OCI-LY7 (cell line): Measurements from ENCODE around the gene TBL1XR1. TPM values are rescaled to one million over a fixed set of nuclear protein-coding genes. Genes with fewer than 3 reads are reported as not detected.
A peak's percentile ranks its signal among the peaks of the same experiment; 100 is the strongest.

Experiments used
- BruUV-seq: library from RNA; stranded (reverse); fragments of 400-500 nt; replicated peaks from 2 replicates; lab custom pipeline; 2021; lab: Mats Ljungman, UMichigan
- CTCF ChIA-PET: fragments of 300-600 bp; sonication (Branson Sonifier 250); formaldehyde crosslinking; loops from one replicate; lab custom pipeline; 2022; ENCODE audit warnings: antibody characterized with exemption; ENCODE audit not compliant: unreplicated experiment; lab: Charles Lee
- POLR2A ChIA-PET: fragments of 300-600 bp; sonication (Branson Sonifier 250); formaldehyde crosslinking; loops from one replicate; lab custom pipeline; 2022; ENCODE audit warnings: antibody characterized with exemption; lab: Charles Lee
- DNase-seq: peaks from one replicate; pipeline ENCODE4 v3.0.0-alpha.2; 2015; ENCODE audit warnings: low spot score
- H2AFZ ChIP-seq: fragments of 200-600 bp; sonication (generic), shearing (Covaris generic); 2 replicates; pipeline ENCODE4 v1.6.1; 2014; ENCODE audit warnings: mild to moderate bottlenecking, antibody characterized with exemption, low read length, moderate library complexity
- H3K27ac ChIP-seq: fragments of 200-600 bp; sonication (generic); 2 replicates; pipeline ENCODE4 v1.5.1; 2014; ENCODE audit warnings: mixed run types, low read depth, mild to moderate bottlenecking, moderate library complexity, low read length, inconsistent platforms; ENCODE audit not compliant: poor library complexity, severe bottlenecking
- H3K36me3 ChIP-seq: fragments of 200-600 bp; sonication (generic); 2 replicates; pipeline ENCODE4 v1.6.1; 2014; ENCODE audit warnings: mild to moderate bottlenecking, antibody characterized with exemption, low read length, moderate library complexity, mixed read lengths; ENCODE audit not compliant: insufficient read depth
- H3K4me1 ChIP-seq: fragments of 200-600 bp; sonication (generic); 2 replicates; pipeline ENCODE4 v1.5.1; 2014; ENCODE audit warnings: mild to moderate bottlenecking, low read length; ENCODE audit not compliant: insufficient read depth, poor library complexity, severe bottlenecking
- H3K4me2 ChIP-seq: fragments of 200-600 bp; sonication (generic); 2 replicates; pipeline ENCODE4 v1.6.1; 2014; ENCODE audit warnings: mild to moderate bottlenecking, low read length
- H3K4me3 ChIP-seq: fragments of 200-600 bp; sonication (generic); 2 replicates; pipeline ENCODE4 v1.5.1; 2014; ENCODE audit warnings: mild to moderate bottlenecking, low read depth, low read length; ENCODE audit not compliant: poor library complexity, severe bottlenecking
- H3K79me2 ChIP-seq: fragments of 200-600 bp; sonication (generic); 2 replicates; pipeline ENCODE4 v1.6.1; 2016; ENCODE audit warnings: low read depth, mild to moderate bottlenecking, low read length, moderate library complexity, mixed read lengths; ENCODE audit not compliant: insufficient read depth
- H3K9me2 ChIP-seq: fragments of 200-600 bp; sonication (generic); 2 replicates; pipeline ENCODE4 v1.6.1; 2016; ENCODE audit warnings: mild to moderate bottlenecking, low read length, mixed read lengths; ENCODE audit not compliant: insufficient read depth
- H3K9me3 ChIP-seq: fragments of 200-600 bp; sonication (generic); 2 replicates; pipeline ENCODE4 v1.6.1; 2014; ENCODE audit warnings: mild to moderate bottlenecking, mixed run types, low read length, mixed read lengths
- H4K20me1 ChIP-seq: fragments of 200-600 bp; sonication (generic); 2 replicates; pipeline ENCODE4 v1.6.1; 2014; ENCODE audit warnings: mild to moderate bottlenecking, antibody characterized with exemption, low read length, moderate library complexity, mixed read lengths; ENCODE audit not compliant: insufficient read depth
- CTCF ChIP-seq: fragments of 200-600 bp; sonication (generic); conservative IDR thresholded peaks from 2 replicates; pipeline ENCODE4 v1.5.1; 2014; ENCODE audit warnings: mild to moderate bottlenecking, antibody characterized with exemption, low read length, moderate library complexity, mixed read lengths
- EZH2phosphoT487 ChIP-seq: fragments of 200-600 bp; sonication (generic); IDR thresholded peaks from 2 replicates; pipeline ENCODE4 v1.6.1; 2018; ENCODE audit warnings: low read depth, borderline replicate concordance, mild to moderate bottlenecking, mixed run types, antibody characterized with exemption, low read length, moderate library complexity, mixed read lengths
- intact Hi-C: fragments of 100-400 bp; cut with micrococcal nuclease; formaldehyde crosslinking; loops from one replicate; pipeline ENCODE4 v1.10.0; 2022; ENCODE audit not compliant: unreplicated experiment
- total RNA-seq, 2 experiments: library from RNA; depleted of rRNA in 1 of 2; stranded (reverse); fragments of >200 nt in 1 of 2; shearing (Covaris generic) in 1 of 2; gene quantifications; 2 replicates each; pipeline ENCODE4 v1.2.3, GENCODE V29; 2014 to 2022

Gene TBL1XR1
- total RNA-seq, 2 experiments from 2014 or later = 103 to 158 TPM

- DNase-seq = no peak
- POLR2A ChIA-PET = interaction anchor here (0.7 to 1.4 kb wide), 4 partner anchors 10 to 367 kb away, joined by 3 to 4 read pairs (median 3); no protein-coding TSS in a partner anchor
- Histone ChIP-seq H3K9me3 (no peaks in the 10 kb centered on the region), H3K27ac (no peak overlapping the region), H3K9me2 (no peaks in the 10 kb centered on the region), H3K36me3 (peaks cover 4% of the 10 kb centered on the region; the same call in 1 of the 2 replicates), H3K4me2 (peak overlapping the region; percentile 58), H3K4me1 (peaks cover 67% of the 10 kb centered on the region), H3K4me3 (no peak overlapping the region), H2AFZ (no peak overlapping the region), H4K20me1 (peaks cover 73% of the 10 kb centered on the region), H3K79me2 (peaks cover 100% of the 10 kb centered on the region)
- intact Hi-C loops = no loop called here
- CTCF ChIA-PET = no interaction called here
- TF ChIP-seq CTCF = no peak
- TF ChIP-seq EZH2phosphoT487 = no peak
- BruUV-seq = no TSS peak
These were observed 89.6 kb downstream of the TBL1XR1 start for GRCh38 chr3:177107461-177108239.

- peaks cover 59% of the 10 kb centered on the region for H3K4me1 ChIP-seq
- H3K9me3 ChIP-seq = no peaks in the 10 kb centered on the region
- no TSS peak for BruUV-seq
- CTCF ChIA-PET = no interaction called here
- H3K9me2 ChIP-seq = no peaks in the 10 kb centered on the region
- no peaks in the 10 kb centered on the region for H3K36me3 ChIP-seq
- H3K27ac ChIP-seq = no peak overlapping the region
- TF ChIP-seq CTCF = no peak
- intact Hi-C loops = no loop called here
- peaks cover 100% of the 10 kb centered on the region for H3K79me2 ChIP-seq
- peaks cover 71% of the 10 kb centered on the region for H4K20me1 ChIP-seq
- POLR2A ChIA-PET = interaction anchor here (0.7 to 1.5 kb wide), 3 partner anchors 10 to 88 kb away, joined by 3 to 4 read pairs (median 4); no protein-coding TSS in a partner anchor
- no peak for DNase-seq
- no peak overlapping the region for H2AFZ ChIP-seq
- peak overlapping the region; percentile 17 for H3K4me3 ChIP-seq
- peak overlapping the region; percentile 58 for H3K4me2 ChIP-seq
These were observed 90.7 kb downstream of the TBL1XR1 start for GRCh38 chr3:177106594-177106993.

DNA sequence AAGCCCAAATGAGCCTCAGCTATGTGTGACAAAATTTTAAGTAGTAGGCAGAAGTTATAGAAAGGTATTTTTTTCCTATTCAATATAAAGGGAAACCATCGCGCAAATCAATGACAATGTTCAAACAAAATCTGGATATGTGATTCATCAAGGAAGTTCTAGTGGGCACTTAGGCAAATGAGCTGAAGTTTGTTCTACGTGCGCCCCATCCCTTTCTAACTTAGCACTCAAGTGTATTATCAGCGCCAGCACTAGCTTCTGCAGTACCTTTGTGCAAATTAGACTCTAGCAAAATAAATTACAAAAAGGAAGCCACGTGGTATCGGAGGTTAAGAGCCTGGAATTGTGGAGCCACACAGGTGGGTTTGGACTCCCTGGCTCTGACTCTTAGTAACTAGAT, 91.1 kb downstream of the TBL1XR1 start:
- peak overlapping the region; percentile 58 for H3K4me2 ChIP-seq
- no peak for TF ChIP-seq CTCF
- TF ChIP-seq EZH2phosphoT487 = no peak
- CTCF ChIA-PET = no interaction called here
- intact Hi-C loops = no loop called here
- POLR2A ChIA-PET = interaction anchor here (0.7 to 1.5 kb wide), 3 partner anchors 9 to 53 kb away, joined by 3 to 7 read pairs (median 4); no protein-coding TSS in a partner anchor
- no peaks in the 10 kb centered on the region for H3K9me2 ChIP-seq
- peaks cover 55% of the 10 kb centered on the region for H3K4me1 ChIP-seq
- no peaks in the 10 kb centered on the region for H3K9me3 ChIP-seq
- H2AFZ ChIP-seq = no peak overlapping the region
- peaks cover 100% of the 10 kb centered on the region for H3K79me2 ChIP-seq
- no peaks in the 10 kb centered on the region for H3K36me3 ChIP-seq
- peak; percentile 41 for DNase-seq
- BruUV-seq = no TSS peak
- peaks cover 67% of the 10 kb centered on the region for H4K20me1 ChIP-seq
- H3K27ac ChIP-seq = no peak overlapping the region
- peak overlapping the region; percentile 17 for H3K4me3 ChIP-seq
